ENCODE data around the gene OR8K3. TPM values are rescaled to one million over a fixed set of nuclear protein-coding genes. Genes with fewer than 3 reads are reported as not detected.

OR8K3 gene
- not detected for polyA plus RNA-seq (ENCODE audit: insufficient read depth in 1 of 5, insufficient read length in 5 of 5, low replicate concordance in 1 of 5)
- long read RNA-seq, donor 1 = 0 reads
- long read RNA-seq, donor 2 = 0 reads
- long read RNA-seq, donor 3 = 0 reads
- long read RNA-seq, donor 4 = 0 reads
- long read RNA-seq, donor 5 = 0 reads
- long read RNA-seq, donor 6 = 0 reads
- long read RNA-seq, donor 7 = 0 reads
- long read RNA-seq, donor 8 = 0 reads

- no peak for DNase-seq
Observed at GRCh38 chr11:56314844-56315243, at the start of gene OR8K3. Gene OR8K3 (plus strand): TSS chr11:56315144. CDS start chr11:56318307, 3,163 bp downstream.

GRCh38 chr11:56271092-56271491 lies 43.9 kb upstream of the OR8K3 start:
- DNase-seq = no peak

GRCh38 chr11:56273854-56274253 lies 41.1 kb upstream of the OR8K3 start, which contains the start of gene OR5T1:
Gene OR5T1 (plus strand): TSS chr11:56274154. CDS start chr11:56275639, 1,485 bp downstream.
- no peak for DNase-seq

GRCh38 chr11:56292154-56292553 lies 22.8 kb upstream of the OR8K3 start, which contains the start of gene OR8H1:
Gene OR8H1 (minus strand): TSS chr11:56292254. CDS start chr11:56291062, 1,192 bp downstream.
- DNase-seq = no peak

GRCh38 chr11:56296898-56297297 lies 18.0 kb upstream of the OR8K3 start:
- no peak for DNase-seq

- no peak for DNase-seq
Observed at GRCh38 chr11:56307836-56308235, 7.1 kb upstream of the OR8K3 start.

- no peak for DNase-seq
Observed at GRCh38 chr11:56331861-56332491, 17.0 kb downstream of the OR8K3 start.

- no peak for DNase-seq
Observed at GRCh38 chr11:56333156-56333555, 18.2 kb downstream of the OR8K3 start.

- DNase-seq = no peak
Observed at GRCh38 chr11:56340289-56340688, 25.3 kb downstream of the OR8K3 start.

- DNase-seq = no peak
Observed at GRCh38 chr11:56345739-56346138, 30.8 kb downstream of the OR8K3 start, which contains the start of gene OR8K1. Gene OR8K1 (plus strand): TSS chr11:56346039. CDS start chr11:56346039, 0 bp downstream.

GRCh38 chr11:56353991-56354390 lies 39.0 kb downstream of the OR8K3 start, which contains the start of gene OR8J1:
Gene OR8J1 (plus strand): TSS chr11:56354291. CDS start chr11:56360247, 5,956 bp downstream.
- DNase-seq = no peak

Other genes starting within 250 kb of the OR8K3 start
- gene OR8I2, start 221.8 kb upstream of the OR8K3 start, polyA plus RNA-seq (ENCODE audit: insufficient read depth in 1 of 5, insufficient read length in 5 of 5, low replicate concordance in 1 of 5) = not detected
- not detected for gene OR8H2, start 211.5 kb upstream of the OR8K3 start, polyA plus RNA-seq (ENCODE audit: insufficient read depth in 1 of 5, insufficient read length in 5 of 5, low replicate concordance in 1 of 5)
- not detected for gene OR8H3, start 192.8 kb upstream of the OR8K3 start, polyA plus RNA-seq (ENCODE audit: insufficient read depth in 1 of 5, insufficient read length in 5 of 5, low replicate concordance in 1 of 5)
- gene OR8J3, start 174.9 kb upstream of the OR8K3 start, polyA plus RNA-seq (ENCODE audit: insufficient read depth in 1 of 5, insufficient read length in 5 of 5, low replicate concordance in 1 of 5) = not detected
- not detected for gene OR8K5, start 154.8 kb upstream of the OR8K3 start, polyA plus RNA-seq (ENCODE audit: insufficient read depth in 1 of 5, insufficient read length in 5 of 5, low replicate concordance in 1 of 5)
- not detected for gene OR5J2, start 138.5 kb upstream of the OR8K3 start, polyA plus RNA-seq (ENCODE audit: insufficient read depth in 1 of 5, insufficient read length in 5 of 5, low replicate concordance in 1 of 5)
- gene OR5T2, start 80.9 kb upstream of the OR8K3 start, polyA plus RNA-seq (ENCODE audit: insufficient read depth in 1 of 5, insufficient read length in 5 of 5, low replicate concordance in 1 of 5) = not detected
- gene OR5T3, start 62.9 kb upstream of the OR8K3 start, polyA plus RNA-seq (ENCODE audit: insufficient read depth in 1 of 5, insufficient read length in 5 of 5, low replicate concordance in 1 of 5) = not detected
- not detected for gene OR5T1, start 41.0 kb upstream of the OR8K3 start, polyA plus RNA-seq (ENCODE audit: insufficient read depth in 1 of 5, insufficient read length in 5 of 5, low replicate concordance in 1 of 5)
- gene OR8H1, start 22.9 kb upstream of the OR8K3 start, polyA plus RNA-seq (ENCODE audit: insufficient read depth in 1 of 5, insufficient read length in 5 of 5, low replicate concordance in 1 of 5) = under 1 TPM in 1 of 5 donors, not detected in 4; 0.04 TPM
- gene OR8K1, start 30.9 kb downstream of the OR8K3 start, polyA plus RNA-seq (ENCODE audit: insufficient read depth in 1 of 5, insufficient read length in 5 of 5, low replicate concordance in 1 of 5) = not detected
- not detected for gene OR8J1, start 39.1 kb downstream of the OR8K3 start, polyA plus RNA-seq (ENCODE audit: insufficient read depth in 1 of 5, insufficient read length in 5 of 5, low replicate concordance in 1 of 5)
- not detected for gene OR8U1, start 60.5 kb downstream of the OR8K3 start, polyA plus RNA-seq (ENCODE audit: insufficient read depth in 1 of 5, insufficient read length in 5 of 5, low replicate concordance in 1 of 5)
- not detected for gene OR5AL1, start 97.6 kb downstream of the OR8K3 start, polyA plus RNA-seq (ENCODE audit: insufficient read depth in 1 of 5, insufficient read length in 5 of 5, low replicate concordance in 1 of 5)
- not detected for gene OR5M3, start 158.2 kb downstream of the OR8K3 start, polyA plus RNA-seq (ENCODE audit: insufficient read depth in 1 of 5, insufficient read length in 5 of 5, low replicate concordance in 1 of 5)
- not detected for gene OR5M8, start 176.2 kb downstream of the OR8K3 start, polyA plus RNA-seq (ENCODE audit: insufficient read depth in 1 of 5, insufficient read length in 5 of 5, low replicate concordance in 1 of 5)
- not detected for gene OR5M11, start 228.1 kb downstream of the OR8K3 start, polyA plus RNA-seq (ENCODE audit: insufficient read depth in 1 of 5, insufficient read length in 5 of 5, low replicate concordance in 1 of 5)